Measurements from ENCODE around the gene TRAPPC3L. TPM values are rescaled to one million over a fixed set of nuclear protein-coding genes. Genes with fewer than 3 reads are reported as not detected.

The TRAPPC3L gene
- total RNA-seq, 1 donor from 2014 or later = not detected

DNA sequence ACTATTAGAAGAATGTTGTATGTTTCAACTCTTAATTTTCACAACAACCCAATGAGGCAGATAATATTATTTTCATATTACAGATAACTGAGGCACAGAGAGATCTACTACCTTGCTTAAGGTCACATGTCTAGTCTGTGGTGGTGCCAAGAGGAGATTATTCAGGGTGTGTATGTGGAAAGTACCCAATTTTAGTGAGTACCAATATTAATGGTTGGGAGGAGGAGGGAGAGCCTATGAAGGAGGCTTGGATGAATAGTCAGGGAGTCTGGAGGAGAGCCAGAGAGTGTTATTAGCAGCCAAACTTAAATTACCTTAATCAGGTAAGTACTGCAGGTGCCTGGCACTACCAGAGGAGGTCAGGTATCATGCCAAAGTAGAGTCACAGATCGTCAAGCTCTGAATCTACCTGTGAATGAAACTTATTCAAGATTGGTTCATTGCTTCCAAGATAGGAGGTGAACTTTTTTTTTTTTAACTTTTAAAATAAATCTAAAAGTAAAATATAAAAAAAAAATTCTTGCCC is 95.2 kb downstream of the TRAPPC3L start:
- Mint-ChIP-seq H3K4me3 (no peak overlapping the region), H3K9me3 (no peaks in the 10 kb centered on the region), H3K27ac (no peak overlapping the region), H3K36me3 (no peaks in the 10 kb centered on the region), H3K27me3 (ENCODE audit: insufficient read depth, low read depth) (no peaks in the 10 kb centered on the region), H3K4me1 (no peaks in the 10 kb centered on the region)
- H3K27ac ChIP-seq = no peak overlapping the region
- DNase-seq (ENCODE audit: low spot score) = no peak
- no peaks in the 10 kb centered on the region for H3K9me3 ChIP-seq (ENCODE audit: low read depth)
- no peaks in the 10 kb centered on the region for H3K27me3 ChIP-seq
- no peak overlapping the region for H3K4me2 ChIP-seq
- no peak overlapping the region for H2AFZ ChIP-seq (replicated peaks)
- TF ChIP-seq EZH2phosphoT487 (IDR thresholded peaks at IDR 0.05) = no peak
- no peak for TF ChIP-seq EZH2 (IDR thresholded peaks at IDR 0.05)
- TF ChIP-seq, protein P1, sequence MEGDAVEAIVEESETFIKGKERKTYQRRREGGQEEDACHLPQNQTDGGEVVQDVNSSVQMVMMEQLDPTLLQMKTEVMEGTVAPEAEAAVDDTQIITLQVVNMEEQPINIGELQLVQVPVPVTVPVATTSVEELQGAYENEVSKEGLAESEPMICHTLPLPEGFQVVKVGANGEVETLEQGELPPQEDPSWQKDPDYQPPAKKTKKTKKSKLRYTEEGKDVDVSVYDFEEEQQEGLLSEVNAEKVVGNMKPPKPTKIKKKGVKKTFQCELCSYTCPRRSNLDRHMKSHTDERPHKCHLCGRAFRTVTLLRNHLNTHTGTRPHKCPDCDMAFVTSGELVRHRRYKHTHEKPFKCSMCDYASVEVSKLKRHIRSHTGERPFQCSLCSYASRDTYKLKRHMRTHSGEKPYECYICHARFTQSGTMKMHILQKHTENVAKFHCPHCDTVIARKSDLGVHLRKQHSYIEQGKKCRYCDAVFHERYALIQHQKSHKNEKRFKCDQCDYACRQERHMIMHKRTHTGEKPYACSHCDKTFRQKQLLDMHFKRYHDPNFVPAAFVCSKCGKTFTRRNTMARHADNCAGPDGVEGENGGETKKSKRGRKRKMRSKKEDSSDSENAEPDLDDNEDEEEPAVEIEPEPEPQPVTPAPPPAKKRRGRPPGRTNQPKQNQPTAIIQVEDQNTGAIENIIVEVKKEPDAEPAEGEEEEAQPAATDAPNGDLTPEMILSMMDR (IDR thresholded peaks at IDR 0.05) = no peak
- no peak overlapping the region for H3K4me3 ChIP-seq
- no peaks in the 10 kb centered on the region for H3K36me3 ChIP-seq
- no peak overlapping the region for H3K9ac ChIP-seq
- no peaks in the 10 kb centered on the region for H4K20me1 ChIP-seq (ENCODE audit: low read depth)
- no peaks in the 10 kb centered on the region for H3K4me1 ChIP-seq
- H3K79me2 ChIP-seq (ENCODE audit: low read depth) = no peaks in the 10 kb centered on the region
- no peaks in the 10 kb centered on the region for H3F3A ChIP-seq (ENCODE audit: low read depth)

- Histone ChIP-seq H4K20me1 (ENCODE audit: low read depth) (no peaks in the 10 kb centered on the region), H3K9me3 (ENCODE audit: low read depth) (no peaks in the 10 kb centered on the region), H3K27ac (no peak overlapping the region), H3K36me3 (no peaks in the 10 kb centered on the region), H3K27me3 (no peaks in the 10 kb centered on the region), H3K79me2 (ENCODE audit: low read depth) (no peaks in the 10 kb centered on the region), H3K9ac (no peak overlapping the region), H3K4me2 (no peak overlapping the region), H2AFZ (replicated peaks) (no peak overlapping the region), H3K4me1 (no peaks in the 10 kb centered on the region), H3F3A (ENCODE audit: low read depth) (no peaks in the 10 kb centered on the region), H3K4me3 (no peak overlapping the region)
- H3K27me3 Mint-ChIP-seq (ENCODE audit: insufficient read depth, low read depth) = no peaks in the 10 kb centered on the region
- no peak overlapping the region for H3K27ac Mint-ChIP-seq
- H3K36me3 Mint-ChIP-seq = no peaks in the 10 kb centered on the region
- no peak overlapping the region for H3K4me3 Mint-ChIP-seq
- no peaks in the 10 kb centered on the region for H3K9me3 Mint-ChIP-seq
- TF ChIP-seq, protein P1 (IDR thresholded peaks at IDR 0.05) = no peak
- TF ChIP-seq EZH2 (IDR thresholded peaks at IDR 0.05) (no peak), EZH2phosphoT487 (IDR thresholded peaks at IDR 0.05) (no peak)
- H3K4me1 Mint-ChIP-seq = no peaks in the 10 kb centered on the region
- no peak for DNase-seq (ENCODE audit: low spot score)
These were observed 95.9 kb downstream of the TRAPPC3L start for GRCh38 chr6:116449565-116449964.

GRCh38 chr6:116447496-116448011 is 97.9 kb downstream of the TRAPPC3L start:
- Histone ChIP-seq H3K9me3 (ENCODE audit: low read depth) (no peaks in the 10 kb centered on the region), H3K9ac (no peak overlapping the region), H4K20me1 (ENCODE audit: low read depth) (no peaks in the 10 kb centered on the region), H3K36me3 (no peaks in the 10 kb centered on the region), H3F3A (ENCODE audit: low read depth) (no peaks in the 10 kb centered on the region), H3K4me1 (peaks cover 9% of the 10 kb centered on the region), H3K27me3 (no peaks in the 10 kb centered on the region), H3K4me2 (no peak overlapping the region), H3K4me3 (no peak overlapping the region), H2AFZ (replicated peaks) (no peak overlapping the region), H3K27ac (no peak overlapping the region), H3K79me2 (ENCODE audit: low read depth) (no peaks in the 10 kb centered on the region)
- Mint-ChIP-seq H3K27me3 (ENCODE audit: insufficient read depth, low read depth) (no peaks in the 10 kb centered on the region), H3K4me1 (peaks cover 3% of the 10 kb centered on the region), H3K4me3 (no peak overlapping the region), H3K27ac (no peak overlapping the region), H3K9me3 (no peaks in the 10 kb centered on the region), H3K36me3 (no peaks in the 10 kb centered on the region)
- DNase-seq (ENCODE audit: low spot score) = no peak
- TF ChIP-seq, protein P1 (IDR thresholded peaks at IDR 0.05) = no peak
- TF ChIP-seq EZH2phosphoT487 (IDR thresholded peaks at IDR 0.05) (no peak), EZH2 (IDR thresholded peaks at IDR 0.05) (no peak)

Measured in neural progenitor cell (in vitro differentiated cells).